ENCODE data around the gene ZNF12.

Gene ZNF12

GRCh38 chr7:6646465-6646864 is 60.3 kb downstream of the ZNF12 start:
- DNase-seq: no peak

- no peak for DNase-seq
These were observed 62.0 kb downstream of the ZNF12 start for GRCh38 chr7:6644728-6645127.

GRCh38 chr7:6643915-6644625 is 62.7 kb downstream of the ZNF12 start:
- DNase-seq: no peak

- no peak for DNase-seq
These were observed 63.7 kb downstream of the ZNF12 start for GRCh38 chr7:6642861-6643640.

- DNase-seq: no peak
These were observed 64.4 kb downstream of the ZNF12 start for GRCh38 chr7:6642239-6642839.

- DNase-seq: no peak
These were observed 65.3 kb downstream of the ZNF12 start for GRCh38 chr7:6641305-6642035.

GRCh38 chr7:6640246-6640721 is 66.5 kb downstream of the ZNF12 start:
- DNase-seq: no peak

GRCh38 chr7:6639627-6640026 is 67.1 kb downstream of the ZNF12 start:
- no peak for DNase-seq

- no peak for DNase-seq
These were observed 67.7 kb downstream of the ZNF12 start for GRCh38 chr7:6639032-6639431.

Data from GF-D8 (cell line).